Stomach (tissue), 9 donors: ENCODE measurements around the gene WDR70. TPM values are rescaled to one million over a fixed set of nuclear protein-coding genes. Genes with fewer than 3 reads are reported as not detected.
"Not testable (repeated sequence)": the region's sequence is repeated elsewhere in the genome, so short reads cannot be mapped to it uniquely, and the experiment has no call there.

Source experiments
- DNase-seq, 2 donors: peaks; one replicate each; pipeline versions ENCODE4 v3.0.0 to v3.0.0-alpha.2; 2013 to 2019
- H3K27ac ChIP-seq, 5 donors: fragments of 200-600 bp in 4 of 5; sonication (generic) in 4 of 5; one replicate each; pipeline ENCODE4 v1.5.1; 2013 to 2019; ENCODE audit warnings: mild to moderate bottlenecking in 1 of 5, moderate library complexity in 1 of 5
- H3K27me3 ChIP-seq, 3 donors: fragments of 200-600 bp; sonication (generic); one replicate each; pipeline ENCODE4 v1.5.1; 2017 to 2019; ENCODE audit warnings: mixed run types in 1 of 3
- H3K36me3 ChIP-seq, 4 donors: fragments of 200-600 bp; sonication (generic); 1 replicate in 3 of 4; 2 replicates in 1 of 4; pipeline ENCODE4 v1.5.1; 2016 to 2019
- H3K4me1 ChIP-seq, 4 donors: fragments of 200-600 bp; sonication (generic); one replicate each; pipeline ENCODE4 v1.5.1; 2016 to 2019
- H3K4me3 ChIP-seq, 4 donors: fragments of 200-600 bp; sonication (generic) in 3 of 4; one replicate each; pipeline ENCODE4 v1.5.1; 2016 to 2019; ENCODE audit warnings: mild to moderate bottlenecking in 1 of 4
- H3K9me3 ChIP-seq, 4 donors: fragments of 200-600 bp; sonication (generic); one replicate each; pipeline ENCODE4 v1.5.1; 2016 to 2019
- EP300 ChIP-seq: sonication (generic); formaldehyde crosslinking; IDR thresholded peaks from one replicate; pipeline ENCODE4 v1.6.1; 2017; ENCODE audit warnings: antibody characterized with exemption
- POLR2A ChIP-seq, 4 donors: fragments of 450-650 bp; IDR thresholded peaks; one replicate each; pipeline ENCODE4 v1.6.1; 2016; ENCODE audit warnings: antibody characterized with exemption in 4 of 4, control low read depth in 2 of 4, mild to moderate bottlenecking in 1 of 4, moderate library complexity in 1 of 4
- POLR2AphosphoS5 ChIP-seq, 3 donors: sonication (generic); formaldehyde crosslinking; IDR thresholded peaks; one replicate each; pipeline ENCODE4 v1.6.1; 2016; ENCODE audit warnings: antibody characterized with exemption in 3 of 3
- WGBS, 5 donors: extraction: QIAGEN DNeasy Blood & Tissue Kit in 3 of 5; methylation state at CpG; one replicate each; pipeline versions ENCODE4 v1.1.5 to v1.1.7; 2013 to 2018; 5-methylcytosine and 5-hydroxymethylcytosine counted together
- intact Hi-C: fragments of 100-400 bp; cut with DNase I; formaldehyde crosslinking; loops from one replicate; pipeline ENCODE4 v1.15.1; 2023; ENCODE audit warnings: low total_unique reads
- polyA plus RNA-seq, 3 donors: library from polyadenylated mRNA; stranded (reverse); fragments of 200-250 nt; gene quantifications; one replicate each; pipeline ENCODE4 v1.2.3, GENCODE V29; 2013
- total RNA-seq, 5 donors: library from RNA; depleted of rRNA; stranded (reverse); fragments of >200 nt; gene quantifications; one replicate each; pipeline versions ENCODE4 v1.1.0 to v1.2.3, GENCODE V29; 2014 to 2016
- TF ChIP-seq, protein P1 (sequence below), 7 experiments: fragments of 450-650 bp in 4 of 7; fragments of 200-600 bp in 3 of 7; sonication (generic) in 3 of 7; IDR thresholded peaks; one replicate each; pipeline ENCODE4 v1.5.1; 2016 to 2019; ENCODE audit warnings: antibody characterized with exemption in 7 of 7, control low read depth in 2 of 7, mild to moderate bottlenecking in 1 of 7
- donor health status: healthy with polysubstance abuse.
- donor health status: Bipolar disorder and iron deficiency.
- donor health status: healthy.

WDR70 gene
- total and polyA plus RNA-seq, 8 donors: 13.0 to 131 (median 35.0) TPM

DNA sequence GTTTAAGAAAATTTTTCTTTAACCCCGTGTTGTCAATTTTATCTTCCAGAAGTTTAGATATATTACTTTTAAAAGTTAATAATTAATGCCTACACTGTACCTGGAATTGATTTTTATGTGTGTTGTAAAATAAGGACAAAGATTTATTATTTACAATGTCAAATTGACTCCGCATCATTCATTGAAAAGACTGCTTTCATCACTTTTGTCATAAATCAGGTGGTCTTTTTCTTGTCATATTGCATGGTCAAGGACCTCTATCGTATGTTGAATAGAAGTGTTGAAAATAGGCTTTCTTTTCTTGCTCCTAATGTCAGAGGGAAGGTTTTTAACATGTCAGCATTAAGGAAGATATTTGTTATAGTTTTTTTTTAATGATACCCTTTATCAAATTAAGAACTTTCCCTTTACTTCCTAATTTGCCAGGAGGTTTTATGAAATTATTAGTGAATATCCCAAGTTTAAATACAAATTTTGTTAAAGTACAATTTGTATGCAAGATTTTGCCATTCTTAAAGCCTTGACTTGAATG, 92.6 kb downstream of the WDR70 start:
- WGBS, 5 donors: 61 to 64% (median 63%) methylated on average over 3 of the region's 3 CpGs
- no peak overlapping the region for H3K27ac ChIP-seq
- TF ChIP-seq, protein P1, sequence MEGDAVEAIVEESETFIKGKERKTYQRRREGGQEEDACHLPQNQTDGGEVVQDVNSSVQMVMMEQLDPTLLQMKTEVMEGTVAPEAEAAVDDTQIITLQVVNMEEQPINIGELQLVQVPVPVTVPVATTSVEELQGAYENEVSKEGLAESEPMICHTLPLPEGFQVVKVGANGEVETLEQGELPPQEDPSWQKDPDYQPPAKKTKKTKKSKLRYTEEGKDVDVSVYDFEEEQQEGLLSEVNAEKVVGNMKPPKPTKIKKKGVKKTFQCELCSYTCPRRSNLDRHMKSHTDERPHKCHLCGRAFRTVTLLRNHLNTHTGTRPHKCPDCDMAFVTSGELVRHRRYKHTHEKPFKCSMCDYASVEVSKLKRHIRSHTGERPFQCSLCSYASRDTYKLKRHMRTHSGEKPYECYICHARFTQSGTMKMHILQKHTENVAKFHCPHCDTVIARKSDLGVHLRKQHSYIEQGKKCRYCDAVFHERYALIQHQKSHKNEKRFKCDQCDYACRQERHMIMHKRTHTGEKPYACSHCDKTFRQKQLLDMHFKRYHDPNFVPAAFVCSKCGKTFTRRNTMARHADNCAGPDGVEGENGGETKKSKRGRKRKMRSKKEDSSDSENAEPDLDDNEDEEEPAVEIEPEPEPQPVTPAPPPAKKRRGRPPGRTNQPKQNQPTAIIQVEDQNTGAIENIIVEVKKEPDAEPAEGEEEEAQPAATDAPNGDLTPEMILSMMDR (IDR thresholded peaks at IDR 0.05): no peak
- TF ChIP-seq POLR2AphosphoS5 (IDR thresholded peaks at IDR 0.05) (no peak), EP300 (no peak), POLR2A (IDR thresholded peaks at IDR 0.05) (no peak)
- H3K36me3 ChIP-seq: peaks cover 0 to 23% (median 12%) of the 10 kb centered on the region in 4 donors
- peaks cover 0 to 16% (median 11%) of the 10 kb centered on the region in 4 donors for H3K9me3 ChIP-seq
- intact Hi-C loops: no loop called here
- no peak overlapping the region for H3K4me3 ChIP-seq
- no peaks in the 10 kb centered on the region for H3K27me3 ChIP-seq
- no peak for DNase-seq
- H3K4me1 ChIP-seq: no peaks in the 10 kb centered on the region

DNA sequence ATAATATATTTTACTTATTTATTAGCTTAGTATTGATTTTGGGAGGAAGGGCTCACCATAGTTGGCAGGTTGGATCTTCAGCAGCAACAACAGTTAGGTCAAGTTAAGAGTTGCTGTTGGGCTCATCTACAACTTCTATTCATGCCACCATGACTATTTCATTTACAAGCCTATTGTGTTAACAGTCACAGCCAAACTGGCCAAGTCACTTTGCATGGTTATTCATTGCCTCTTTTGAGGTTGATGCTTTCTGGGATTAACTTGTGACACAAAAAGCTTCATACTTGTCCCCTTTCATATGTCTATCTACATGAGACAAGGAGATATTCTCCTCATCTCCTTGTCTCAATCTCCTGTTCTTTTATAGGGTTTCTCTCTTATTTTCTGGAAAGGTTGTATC, 98.3 kb downstream of the WDR70 start:
- H3K27me3 ChIP-seq: no peaks in the 10 kb centered on the region
- DNase-seq: no peak
- peaks cover 0 to 9% (median 0%) of the 10 kb centered on the region in 4 donors for H3K9me3 ChIP-seq
- H3K27ac ChIP-seq: no peak overlapping the region
- no peaks in the 10 kb centered on the region for H3K4me1 ChIP-seq
- TF ChIP-seq, protein P1 (IDR thresholded peaks at IDR 0.05): no peak
- H3K36me3 ChIP-seq: peaks cover 11 to 43% (median 42%) of the 10 kb centered on the region in 4 donors
- no peak overlapping the region for H3K4me3 ChIP-seq
- intact Hi-C loops: no loop called here

DNA sequence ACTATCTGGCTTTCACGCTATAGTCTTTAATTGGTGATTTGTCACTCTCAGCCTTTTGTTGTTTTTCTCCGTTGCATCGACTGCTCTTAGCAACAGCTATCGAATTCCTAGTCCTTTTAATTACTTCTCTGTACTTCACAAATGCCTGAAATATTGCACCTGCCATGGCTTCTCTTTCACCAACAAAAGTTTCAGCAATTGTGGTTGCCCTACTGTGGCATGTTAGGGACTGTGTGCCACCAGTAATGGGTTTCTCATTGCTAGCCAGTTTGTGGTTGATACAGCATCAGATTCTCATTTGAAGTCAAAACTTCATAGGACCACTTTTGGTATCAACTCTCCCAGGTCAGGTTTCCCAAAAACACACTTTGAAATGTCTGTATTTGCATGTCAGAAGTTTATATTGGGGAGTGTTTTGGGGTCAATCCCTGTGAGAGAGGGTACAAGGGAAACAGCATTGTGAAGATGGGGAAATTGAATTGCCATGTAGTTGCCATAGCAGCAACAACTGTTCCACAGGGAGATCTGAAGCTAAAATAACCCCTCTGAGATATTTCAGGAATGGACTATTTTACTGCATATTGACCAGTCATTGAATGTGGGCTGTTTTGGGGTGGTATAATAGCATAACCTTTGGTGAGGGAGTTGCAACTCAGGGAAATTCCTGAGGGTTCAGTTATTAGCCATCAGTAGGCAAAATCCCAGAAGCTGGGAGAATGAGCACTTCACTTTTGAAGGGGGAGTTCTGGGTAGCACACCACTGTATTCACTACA, 99.2 kb downstream of the WDR70 start:
- no peak for DNase-seq
- intact Hi-C loops: no loop called here
- Histone ChIP-seq H3K4me3 (no peak overlapping the region), H3K9me3 (peaks cover 0 to 9% (median 0%) of the 10 kb centered on the region in 4 donors), H3K36me3 (peaks cover 11 to 48% (median 47%) of the 10 kb centered on the region in 4 donors), H3K4me1 (no peaks in the 10 kb centered on the region), H3K27ac (no peak overlapping the region), H3K27me3 (no peaks in the 10 kb centered on the region)
- TF ChIP-seq EP300: no peak
- TF ChIP-seq POLR2A (IDR thresholded peaks at IDR 0.05): no peak
- TF ChIP-seq, protein P1 (IDR thresholded peaks at IDR 0.05): no peak
- TF ChIP-seq POLR2AphosphoS5 (IDR thresholded peaks at IDR 0.05): no peak
- 70 to 75% (median 74%) methylated on average over 4 of the region's 4 CpGs for WGBS, 5 donors

DNA sequence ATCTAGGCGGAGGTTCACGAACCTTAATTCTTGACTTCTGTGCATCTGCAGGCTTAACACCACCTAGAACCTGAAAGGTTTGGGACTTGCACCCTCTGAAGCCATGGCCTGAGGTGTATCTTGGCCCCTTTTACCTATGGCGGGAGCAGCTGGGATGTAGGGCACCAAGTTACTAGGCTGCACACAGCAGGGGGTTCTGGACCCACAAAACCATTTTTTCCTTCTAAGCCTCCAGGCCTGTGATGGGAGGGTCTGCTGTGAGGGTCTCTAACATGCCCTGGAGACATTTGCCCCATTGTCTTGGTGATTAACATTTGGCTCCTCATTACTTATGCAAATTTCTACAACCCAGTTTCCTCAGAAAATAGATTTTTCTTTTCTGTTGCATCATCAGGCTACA, 102.3 kb downstream of the WDR70 start:
- 96 to 100% (median 99%) methylated on average over 3 of the region's 3 CpGs for WGBS, 5 donors
- DNase-seq, H3K4me1 ChIP-seq, H3K4me3 ChIP-seq, H3K9me3 ChIP-seq, H3K27me3 ChIP-seq, H3K27ac ChIP-seq, intact Hi-C loops: not testable (repeated sequence)
- peaks cover 11 to 45% (median 40%) of the 10 kb centered on the region in 4 donors for H3K36me3 ChIP-seq
